HepG2 (cell line): Measurements from ENCODE around the gene PPP4R2. TPM values are rescaled to one million over a fixed set of nuclear protein-coding genes. Genes with fewer than 3 reads are reported as not detected.

Experiments used
- AKNA ChIP-seq: sonication (generic); formaldehyde crosslinking; IDR thresholded peaks from 2 replicates; pipeline ENCODE4 v1.4.0; 2020; ENCODE audit warnings: missing genetic modification reagents, borderline replicate concordance
- ATAD3A ChIP-seq: sonication (generic); formaldehyde crosslinking; IDR thresholded peaks from 2 replicates; pipeline ENCODE4 v1.4.0; 2020; ENCODE audit warnings: missing genetic modification reagents
- MXD4 ChIP-seq: IDR thresholded peaks from 2 replicates; pipeline ENCODE4 v1.6.1; 2016; ENCODE audit warnings: mild to moderate bottlenecking, missing biosample characterization, missing genetic modification reagents
- NFE2L1 ChIP-seq: sonication (generic); formaldehyde crosslinking; IDR thresholded peaks from 2 replicates; pipeline ENCODE4 v1.4.0; 2020; ENCODE audit warnings: missing genetic modification reagents, mild to moderate bottlenecking, borderline replicate concordance
- SMYD3 ChIP-seq: sonication (generic); formaldehyde crosslinking; IDR thresholded peaks from 2 replicates; pipeline ENCODE4 v1.8.1; 2023; ENCODE audit warnings: mild to moderate bottlenecking, missing genetic modification reagents
- SNAPC4 ChIP-seq: sonication (generic); formaldehyde crosslinking; IDR thresholded peaks from 2 replicates; pipeline ENCODE4 v1.4.0; 2020; ENCODE audit warnings: mild to moderate bottlenecking, missing genetic modification reagents
- TCF7 ChIP-seq: sonication (generic); IDR thresholded peaks from 2 replicates; pipeline ENCODE4 v1.6.1; 2016; ENCODE audit warnings: antibody characterized with exemption, low read depth
- TFAP4 ChIP-seq: sonication (generic); IDR thresholded peaks from 2 replicates; pipeline ENCODE4 v1.6.1; 2016; ENCODE audit warnings: low read depth, borderline replicate concordance
- ZBTB21 ChIP-seq: sonication (generic); formaldehyde crosslinking; IDR thresholded peaks from 2 replicates; pipeline ENCODE4 v1.4.0; 2020; ENCODE audit warnings: missing genetic modification reagents
- ZNF337 ChIP-seq: sonication (generic); formaldehyde crosslinking; IDR thresholded peaks from 2 replicates; pipeline ENCODE4 v1.5.1; 2020; ENCODE audit warnings: missing genetic modification reagents, low read depth, mild to moderate bottlenecking, borderline replicate concordance
- ZNF350 ChIP-seq: sonication (generic); formaldehyde crosslinking; IDR thresholded peaks from 2 replicates; pipeline ENCODE4 v1.4.0; 2020; ENCODE audit warnings: mild to moderate bottlenecking, low read depth, missing genetic modification reagents, borderline replicate concordance
- ZNF557 ChIP-seq: sonication (generic); formaldehyde crosslinking; IDR thresholded peaks from 2 replicates; pipeline ENCODE4 v1.4.0; 2020; ENCODE audit warnings: missing genetic modification reagents
- ZNF841 ChIP-seq: sonication (generic); formaldehyde crosslinking; IDR thresholded peaks from 2 replicates; pipeline ENCODE4 v1.8.1; 2023; ENCODE audit warnings: missing genetic modification reagents, borderline replicate concordance
- polyA plus RNA-seq, 8 experiments: library from polyadenylated mRNA; depleted of rRNA in 3 of 8; stranded (reverse) in 7 of 8; unstranded in 1 of 8; fragments of >200 nt; fragmentation: Illumina TruSeq in 4 of 8; extraction: Trizol in 4 of 8; gene quantifications; 2 replicates each; pipeline versions ENCODE4 v1.2.1 to v1.2.3, GENCODE V29; 2011 to 2016; ENCODE audit warnings: low read depth in 4 of 8, missing spikeins in 1 of 8, mixed read lengths in 1 of 8; ENCODE audit not compliant: insufficient read depth in 1 of 8
- total RNA-seq, 5 experiments: library from RNA; depleted of rRNA; stranded (reverse); fragments of >200 nt; fragmentation: Illumina TruSeq; extraction: Trizol; gene quantifications; 2 replicates each; pipeline ENCODE4 v1.2.3, GENCODE V29; 2016; ENCODE audit warnings: low read depth in 1 of 5
- TF ChIP-seq, protein P1 (sequence below): sonication (generic); formaldehyde crosslinking; conservative IDR thresholded peaks from 2 replicates; pipeline ENCODE4 v1.4.0; 2020; ENCODE audit warnings: missing genetic modification reagents

The PPP4R2 gene
- total and polyA plus RNA-seq, 2 of the 13 experiments (the other 11 are each of a cell fraction or from before 2014, with no cell fraction given), result 22.3 to 161 TPM

- TF ChIP-seq, protein P1, sequence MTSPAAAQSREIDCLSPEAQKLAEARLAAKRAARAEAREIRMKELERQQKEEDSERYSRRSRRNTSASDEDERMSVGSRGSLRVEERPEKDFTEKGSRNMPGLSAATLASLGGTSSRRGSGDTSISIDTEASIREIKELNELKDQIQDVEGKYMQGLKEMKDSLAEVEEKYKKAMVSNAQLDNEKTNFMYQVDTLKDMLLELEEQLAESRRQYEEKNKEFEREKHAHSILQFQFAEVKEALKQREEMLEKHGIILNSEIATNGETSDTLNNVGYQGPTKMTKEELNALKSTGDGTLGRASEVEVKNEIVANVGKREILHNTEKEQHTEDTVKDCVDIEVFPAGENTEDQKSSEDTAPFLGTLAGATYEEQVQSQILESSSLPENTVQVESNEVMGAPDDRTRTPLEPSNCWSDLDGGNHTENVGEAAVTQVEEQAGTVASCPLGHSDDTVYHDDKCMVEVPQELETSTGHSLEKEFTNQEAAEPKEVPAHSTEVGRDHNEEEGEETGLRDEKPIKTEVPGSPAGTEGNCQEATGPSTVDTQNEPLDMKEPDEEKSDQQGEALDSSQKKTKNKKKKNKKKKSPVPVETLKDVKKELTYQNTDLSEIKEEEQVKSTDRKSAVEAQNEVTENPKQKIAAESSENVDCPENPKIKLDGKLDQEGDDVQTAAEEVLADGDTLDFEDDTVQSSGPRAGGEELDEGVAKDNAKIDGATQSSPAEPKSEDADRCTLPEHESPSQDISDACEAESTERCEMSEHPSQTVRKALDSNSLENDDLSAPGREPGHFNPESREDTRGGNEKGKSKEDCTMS (CRISPR knock-in tag), result no peak
- TF ChIP-seq ATAD3A (CRISPR knock-in tag) (no peak), TFAP4 (no peak), TCF7 (no peak), MXD4 (peak; percentile 59; the same call in 1 of the 2 replicates), ZNF350 (no peak), ZNF337 (no peak), SNAPC4 (no peak), ZNF557 (no peak), ZNF841 (no peak), SMYD3 (CRISPR knock-in tag) (no peak), ZBTB21 (CRISPR knock-in tag) (no peak), AKNA (CRISPR knock-in tag) (no peak), NFE2L1 (CRISPR knock-in tag) (no peak)
Measured at GRCh38 chr3:72996473-72997333, at the start of gene PPP4R2 (continued).
